Heart left ventricle (tissue), 16 donors: ENCODE results near the gene IL1RAPL1. TPM values are rescaled to one million over a fixed set of nuclear protein-coding genes. Genes with fewer than 3 reads are reported as not detected.

Experiments used
- ATAC-seq, 4 donors: fragments of 200-7000 bp; cut with Tn5 transposase; one replicate each; pipeline ENCODE4 v1.9.1; 2020 to 2022; ENCODE audit warnings: moderate library complexity in 4 of 4, mild to moderate bottlenecking in 3 of 4, moderate number of reproducible peaks in 1 of 4
- DNase-seq, 5 donors: peaks; one replicate each; pipeline ENCODE4 v3.0.0-alpha.2; 2020
- H3K27ac ChIP-seq, 12 donors: fragments of 200-600 bp; sonication (generic) in 4 of 12; one replicate each; pipeline versions ENCODE4 v1.5.0 to v1.8.0; 2016 to 2022; ENCODE audit warnings: mild to moderate bottlenecking in 2 of 12
- H3K27me3 ChIP-seq, 9 donors: fragments of 200-600 bp; sonication (generic) in 2 of 9; one replicate each; pipeline versions ENCODE4 v1.5.1 to v1.8.0; 2016 to 2022; ENCODE audit warnings: mild to moderate bottlenecking in 3 of 9
- H3K36me3 ChIP-seq, 9 donors: fragments of 200-600 bp; sonication (generic) in 2 of 9; one replicate each; pipeline versions ENCODE4 v1.5.0 to v1.8.0; 2018 to 2022; ENCODE audit warnings: mild to moderate bottlenecking in 2 of 9
- H3K4me1 ChIP-seq, 12 donors: fragments of 200-600 bp; sonication (generic) in 4 of 12; one replicate each; pipeline versions ENCODE4 v1.5.0 to v1.8.0; 2016 to 2022; ENCODE audit warnings: mild to moderate bottlenecking in 3 of 12
- H3K4me3 ChIP-seq, 12 donors: fragments of 200-600 bp; sonication (generic) in 4 of 12; one replicate each; pipeline versions ENCODE4 v1.5.0 to v1.8.0; 2017 to 2022; ENCODE audit warnings: mild to moderate bottlenecking in 9 of 12, moderate library complexity in 4 of 12
- H3K9me3 ChIP-seq, 12 donors: fragments of 200-600 bp; sonication (generic) in 4 of 12; one replicate each; pipeline versions ENCODE4 v1.5.0 to v1.8.0; 2016 to 2022; ENCODE audit warnings: mild to moderate bottlenecking in 1 of 12
- CTCF ChIP-seq, 12 donors: fragments of 200-600 bp; sonication (generic) in 4 of 12; IDR thresholded peaks; one replicate each; pipeline versions ENCODE4 v1.5.0 to v1.8.0; 2018 to 2022; ENCODE audit warnings: antibody characterized with exemption in 12 of 12, mild to moderate bottlenecking in 5 of 12
- POLR2A ChIP-seq, 2 donors: fragments of 450-650 bp; IDR thresholded peaks; one replicate each; pipeline ENCODE4 v1.6.1; 2017; ENCODE audit warnings: antibody characterized with exemption in 2 of 2, mild to moderate bottlenecking in 2 of 2, moderate library complexity in 2 of 2
- WGBS, 4 donors: extraction: QIAGEN DNeasy Blood & Tissue Kit in 2 of 4; methylation state at CpG; one replicate each; pipeline versions ENCODE4 v1.1.5 to v1.1.7; 2013 to 2018; 5-methylcytosine and 5-hydroxymethylcytosine counted together
- intact Hi-C, 10 donors: fragments of 100-400 bp; cut with DNase I; formaldehyde crosslinking; loops; one replicate each; pipeline versions ENCODE4 v1.11.1 to v1.14.2; 2022
- polyA plus RNA-seq, 2 donors: library from polyadenylated mRNA; stranded (reverse); fragments of 200-250 nt; gene quantifications; one replicate each; pipeline ENCODE4 v1.2.3, GENCODE V29; 2013
- total RNA-seq, 9 donors: library from RNA; depleted of rRNA in 2 of 9; stranded (reverse); fragments of >200 nt in 2 of 9; fragmentation: NEBNext Ultra II Directional in 3 of 9; extraction: Animal tissue kit (Norgen Biotek cat#: 25700) in 3 of 9; gene quantifications; one replicate each; pipeline versions ENCODE4 v1.1.0 to v1.2.4, GENCODE V29; 2016 to 2023
- donor health status: ischemic (EF 13 %, LVEDD 7.1; RV severe dilation, severe dysfunction).
- donor health status: healthy with polysubstance abuse.
- donor health status: DM: no; HTN: yes; CAD: no.
- donor health status: DM: no; HTN: no; CAD: no.
- donor health status: ischemic (EF 25% LVEDD 6.9; RV normal size, moderate dysfunction).
- donor health status: ischemic (EF 25% LVEDD 5.7; RV mildly dilated, moderate dysfunction).
- donor health status: healthy.
- donor health status: DM: yes; HTN: yes; CAD: no.
- donor health status: ischemic (EF 35%, LVEDD 5.7; RV mildly dilated, moderate dysfunction).
- donor health status: nonischemic (EF 11% LVEDD 7.7; RV severe dilation, severe dysfunction).
- donor health status: DM: yes; HTN: yes; CAD: no.
- donor health status: PGD.
- donor health status: ischemic (EF 29% LVEDD 5.4; RV normal size, mild dysfunction).
- donor health status: nonischemic (EF 23%, LVEDD 6.1; RV moderate dilation, normal function).

IL1RAPL1 gene
- total and polyA plus RNA-seq, 11 donors = 0.42 to 4.7 (median 2.3) TPM

GRCh38 chrX:29274517-29274916 lies 687.3 kb downstream of the IL1RAPL1 start:
- DNase-seq (no peak), ATAC-seq (no peak)
- H3K4me3 ChIP-seq = no peak overlapping the region
- H3K4me1 ChIP-seq = no peaks in the 10 kb centered on the region
- 43 to 74% (median 59%) methylated on average over 3 of the region's 3 CpGs for WGBS, 4 donors
- no peaks in the 10 kb centered on the region for H3K27me3 ChIP-seq
- intact Hi-C loops = no loop called here
- H3K9me3 ChIP-seq = peaks cover 0 to 7% (median 0%) of the 10 kb centered on the region in 12 donors
- H3K36me3 ChIP-seq = no peaks in the 10 kb centered on the region
- H3K27ac ChIP-seq = no peak overlapping the region
- TF ChIP-seq POLR2A (IDR thresholded peaks at IDR 0.05) (no peak), CTCF (IDR thresholded peaks at IDR 0.05) (no peak)

- ATAC-seq = no peak
- no peak overlapping the region for H3K4me3 ChIP-seq
- no peaks in the 10 kb centered on the region for H3K27me3 ChIP-seq
- no peaks in the 10 kb centered on the region for H3K36me3 ChIP-seq
- H3K27ac ChIP-seq = no peak overlapping the region
- TF ChIP-seq CTCF (IDR thresholded peaks at IDR 0.05) (no peak), POLR2A (IDR thresholded peaks at IDR 0.05) (no peak)
- DNase-seq = no peak
- H3K4me1 ChIP-seq = no peaks in the 10 kb centered on the region
- intact Hi-C loops = no loop called here
- H3K9me3 ChIP-seq = peaks cover 0 to 7% (median 0%) of the 10 kb centered on the region in 12 donors
Observed at GRCh38 chrX:29275928-29276327, 688.7 kb downstream of the IL1RAPL1 start.

GRCh38 chrX:29281078-29281742 lies 694.0 kb downstream of the IL1RAPL1 start:
- ATAC-seq (no peak), DNase-seq (no peak)
- H3K9me3 ChIP-seq = peaks cover 0 to 9% (median 0%) of the 10 kb centered on the region in 12 donors
- TF ChIP-seq POLR2A (IDR thresholded peaks at IDR 0.05) (no peak), CTCF (IDR thresholded peaks at IDR 0.05) (no peak)
- H3K27ac ChIP-seq = no peak overlapping the region
- H3K4me3 ChIP-seq = no peak overlapping the region
- WGBS, 4 donors = 85 to 94% (median 90%) methylated on average over 2 of the region's 2 CpGs
- no peaks in the 10 kb centered on the region for H3K4me1 ChIP-seq
- H3K36me3 ChIP-seq = no peaks in the 10 kb centered on the region
- intact Hi-C loops = no loop called here
- no peaks in the 10 kb centered on the region for H3K27me3 ChIP-seq

GRCh38 chrX:29285664-29286063 lies 698.4 kb downstream of the IL1RAPL1 start:
- DNase-seq = no peak
- H3K4me1 ChIP-seq = no peaks in the 10 kb centered on the region
- intact Hi-C loops = no loop called here
- no peak overlapping the region for H3K4me3 ChIP-seq
- WGBS, 4 donors = 48 to 61% (median 54%) methylated on average over 2 of the region's 2 CpGs
- no peak for ATAC-seq
- no peaks in the 10 kb centered on the region for H3K36me3 ChIP-seq
- H3K27me3 ChIP-seq = no peaks in the 10 kb centered on the region
- H3K9me3 ChIP-seq = peaks cover 0 to 9% (median 0%) of the 10 kb centered on the region in 12 donors
- H3K27ac ChIP-seq = no peak overlapping the region
- no peak for TF ChIP-seq CTCF (IDR thresholded peaks at IDR 0.05)
- no peak for TF ChIP-seq POLR2A (IDR thresholded peaks at IDR 0.05)
